CD4-positive, alpha-beta memory T cell (primary cell): ENCODE measurements around the gene SERF2. TPM values are rescaled to one million over a fixed set of nuclear protein-coding genes. Genes with fewer than 3 reads are reported as not detected.

ENCODE experiments used
- CTCF ChIA-PET: fragments of 350-600 bp; sonication (Branson Sonifier 250); formaldehyde crosslinking; loops from one replicate; lab custom pipeline; 2021; ENCODE audit warnings: inconsistent platforms; ENCODE audit not compliant: partially characterized antibody; lab: Charles Lee
- POLR2A ChIA-PET: fragments of 350-600 bp; sonication (Branson Sonifier 250); formaldehyde crosslinking; loops from one replicate; lab custom pipeline; 2021; ENCODE audit not compliant: partially characterized antibody; lab: Charles Lee
- DNase-seq, 5 donors: peaks; one replicate each; pipeline versions ENCODE4 v3.0.0 to v3.0.0-alpha.2; 2020 to 2022; ENCODE audit warnings: mixed read lengths in 1 of 5
- H3K27ac ChIP-seq: one replicate; pipeline ENCODE4 v1.7.0; 2013; ENCODE audit warnings: low read depth, low read length
- H3K27me3 ChIP-seq: 2 replicates; pipeline ENCODE4 v1.7.0; 2013; ENCODE audit warnings: mild to moderate bottlenecking, low read length, moderate library complexity; ENCODE audit not compliant: insufficient read depth
- H3K36me3 ChIP-seq: 2 replicates; pipeline ENCODE4 v1.7.0; 2013; ENCODE audit warnings: mild to moderate bottlenecking, low read length, moderate library complexity; ENCODE audit not compliant: insufficient read depth
- H3K4me1 ChIP-seq: 2 replicates; pipeline ENCODE4 v1.7.0; 2013; ENCODE audit warnings: mild to moderate bottlenecking, low read length, moderate library complexity; ENCODE audit not compliant: insufficient read depth
- H3K4me3 ChIP-seq, 2 donors: one replicate each; pipeline ENCODE4 v1.7.0; 2013; ENCODE audit warnings: low read length in 2 of 2, mild to moderate bottlenecking in 1 of 2
- H3K9me3 ChIP-seq, 2 donors: one replicate each; pipeline ENCODE4 v1.7.0; 2013; ENCODE audit warnings: low read length in 2 of 2, control low read depth in 1 of 2; ENCODE audit not compliant: control insufficient read depth in 1 of 2
- H3K27ac Mint-ChIP-seq, 7 donors: one replicate each; pipeline ENCODE4 v1.8.0; 2020 to 2021; ENCODE audit warnings: mixed read lengths in 7 of 7, mild to moderate bottlenecking in 6 of 7, inconsistent platforms in 3 of 7, moderate library complexity in 3 of 7
- H3K27me3 Mint-ChIP-seq, 2 donors: one replicate each; pipeline ENCODE4 v1.8.0; 2020 to 2021; ENCODE audit warnings: mixed read lengths in 2 of 2
- H3K36me3 Mint-ChIP-seq, 2 donors: one replicate each; pipeline ENCODE4 v1.8.0; 2020 to 2021; ENCODE audit warnings: mixed read lengths in 2 of 2, inconsistent platforms in 1 of 2, mild to moderate bottlenecking in 1 of 2
- H3K4me1 Mint-ChIP-seq, 4 donors: one replicate each; pipeline ENCODE4 v1.8.0; 2020 to 2021; ENCODE audit warnings: mixed read lengths in 4 of 4, mild to moderate bottlenecking in 1 of 4
- H3K4me3 Mint-ChIP-seq, 8 donors: one replicate each; pipeline ENCODE4 v1.8.0; 2020 to 2021; ENCODE audit warnings: mixed read lengths in 8 of 8, mild to moderate bottlenecking in 7 of 8, moderate library complexity in 6 of 8, inconsistent platforms in 3 of 8
- H3K9me3 Mint-ChIP-seq, 8 donors: one replicate each; pipeline ENCODE4 v1.8.0; 2020 to 2021; ENCODE audit warnings: mixed read lengths in 8 of 8, mild to moderate bottlenecking in 5 of 8, inconsistent platforms in 3 of 8, moderate library complexity in 1 of 8
- intact Hi-C: fragments of 100-400 bp; cut with micrococcal nuclease; formaldehyde crosslinking; loops from one replicate; pipeline ENCODE4 v1.15.1; 2023
- polyA plus RNA-seq, 2 donors: library from polyadenylated mRNA; unstranded; fragments of 300-500 nt; fragmentation: Illumina TruSeq; gene quantifications; one replicate each; pipeline ENCODE4 v1.2.3, GENCODE V29; 2021
- total RNA-seq, 2 experiments: library from RNA; stranded (reverse); gene quantifications; one replicate each; pipeline ENCODE4 v1.2.3, GENCODE V29; 2021

Gene SERF2
- total and polyA plus RNA-seq, 4 experiments from 2014 or later = 564 to 1,994 (median 1,135) TPM

DNA sequence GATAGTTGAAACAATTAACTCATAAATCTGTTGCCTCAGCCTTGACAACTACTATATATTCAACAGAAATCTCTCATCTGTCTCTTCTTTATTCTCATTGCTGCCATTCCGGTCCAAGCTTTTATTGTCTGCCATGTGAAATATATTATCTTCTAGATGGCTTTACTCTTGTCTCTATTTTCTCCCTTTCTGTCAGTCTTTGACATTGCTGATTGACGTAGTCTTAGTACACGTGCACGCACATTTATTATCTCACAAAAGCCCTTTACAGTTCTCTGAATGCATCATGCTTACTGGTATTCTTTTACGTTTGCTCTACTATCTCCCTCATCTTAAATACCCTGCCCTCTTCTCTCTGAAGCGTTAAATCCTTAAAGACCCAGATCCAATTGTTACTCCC lies 40.2 kb upstream of the SERF2 start:
- no peaks in the 10 kb centered on the region for H3K27me3 ChIP-seq
- no peak for DNase-seq
- no peak overlapping the region for H3K4me3 ChIP-seq
- Mint-ChIP-seq H3K36me3 (peaks cover 18 to 48% of the 10 kb centered on the region in 2 donors), H3K4me3 (peak overlapping the region in 7 of 8 donors; percentile 2 to 87 (median 52)), H3K4me1 (peaks cover 27 to 67% (median 47%) of the 10 kb centered on the region in 4 donors), H3K27me3 (no peaks in the 10 kb centered on the region), H3K27ac (peak overlapping the region; percentile 18 to 96 (median 44)), H3K9me3 (peaks cover 0 to under 1% (median 0%) of the 10 kb centered on the region in 8 donors)
- peaks cover 66% of the 10 kb centered on the region for H3K4me1 ChIP-seq
- H3K9me3 ChIP-seq = no peaks in the 10 kb centered on the region
- no peak overlapping the region for H3K27ac ChIP-seq
- intact Hi-C loops = no loop called here
- H3K36me3 ChIP-seq = peaks cover 34% of the 10 kb centered on the region
- CTCF ChIA-PET = interaction anchor here (5.5 kb wide), 1 partner anchor 26 kb away, joined by 26 read pairs; the partner anchor contains the start of gene ELL3
- POLR2A ChIA-PET = interaction anchor here (2.1 kb wide), 1 partner anchor 41 kb away, joined by 9 read pairs; the partner anchor contains the start of gene SERF2

- intact Hi-C loops = no loop called here
- H3K4me1 Mint-ChIP-seq = peaks cover 0 to 4% (median under 1%) of the 10 kb centered on the region in 4 donors
These were observed 29.3 kb upstream of the SERF2 start for GRCh38 chr15:43762824-43763223.

GRCh38 chr15:43763819-43764446 lies 28.2 kb upstream of the SERF2 start:
- no peak for DNase-seq
- Histone ChIP-seq H3K36me3 (peaks cover 61% of the 10 kb centered on the region), H3K4me1 (no peaks in the 10 kb centered on the region), H3K27me3 (no peaks in the 10 kb centered on the region), H3K4me3 (no peak overlapping the region), H3K27ac (no peak overlapping the region), H3K9me3 (no peaks in the 10 kb centered on the region)
- ChIA-PET POLR2A (interaction anchor here (1.1 to 1.7 kb wide), 2 partner anchors 11 kb away, joined by 3 to 6 read pairs; no protein-coding TSS in a partner anchor), CTCF (interaction anchor here (2.3 kb wide), 1 partner anchor 10 kb away, joined by 5 read pairs; no protein-coding TSS in a partner anchor)
- peak overlapping the region in 6 of 7 donors; percentile 16 to 83 (median 38) for H3K27ac Mint-ChIP-seq
- peaks cover 0 to 4% (median 0%) of the 10 kb centered on the region in 4 donors for H3K4me1 Mint-ChIP-seq
- no peaks in the 10 kb centered on the region for H3K9me3 Mint-ChIP-seq
- intact Hi-C loops = no loop called here
- no peaks in the 10 kb centered on the region for H3K27me3 Mint-ChIP-seq
- no peak overlapping the region for H3K4me3 Mint-ChIP-seq
- peaks cover 42 to 72% of the 10 kb centered on the region in 2 donors for H3K36me3 Mint-ChIP-seq

More at GRCh38 chr15:43762824-43763223, 29.3 kb upstream of the SERF2 start:
- H3K27ac ChIP-seq = no peak overlapping the region
- H3K9me3 ChIP-seq = no peaks in the 10 kb centered on the region
- no peaks in the 10 kb centered on the region for H3K4me1 ChIP-seq
- H3K4me3 Mint-ChIP-seq = no peak overlapping the region
- ChIA-PET POLR2A (no interaction called here), CTCF (no interaction called here)
- H3K36me3 Mint-ChIP-seq = peaks cover 44 to 63% of the 10 kb centered on the region in 2 donors
- DNase-seq = no peak
- H3K27me3 Mint-ChIP-seq = no peaks in the 10 kb centered on the region
- no peaks in the 10 kb centered on the region for H3K27me3 ChIP-seq
- H3K27ac Mint-ChIP-seq = peak overlapping the region in 3 of 7 donors; percentile 11 to 64 (median 36)
- peaks cover 59% of the 10 kb centered on the region for H3K36me3 ChIP-seq
- no peak overlapping the region for H3K4me3 ChIP-seq
- H3K9me3 Mint-ChIP-seq = no peaks in the 10 kb centered on the region

- Mint-ChIP-seq H3K9me3 (no peaks in the 10 kb centered on the region), H3K4me1 (peaks cover 0 to 7% (median 2%) of the 10 kb centered on the region in 4 donors), H3K27me3 (no peaks in the 10 kb centered on the region), H3K36me3 (peaks cover 38 to 82% of the 10 kb centered on the region in 2 donors), H3K27ac (peak overlapping the region in 6 of 7 donors; percentile 6 to 79 (median 60)), H3K4me3 (no peak overlapping the region)
- no peak overlapping the region for H3K27ac ChIP-seq
- H3K4me1 ChIP-seq = no peaks in the 10 kb centered on the region
- peak; percentile 50 to 59 (median 55) for DNase-seq
- POLR2A ChIA-PET = interaction anchor here (0.9 to 1.7 kb wide), 3 partner anchors 14 to 31 kb away, joined by 3 to 9 read pairs (median 3); partner anchors contain the start of genes HYPK and SERINC4
- peaks cover 72% of the 10 kb centered on the region for H3K36me3 ChIP-seq
- no peaks in the 10 kb centered on the region for H3K9me3 ChIP-seq
- H3K4me3 ChIP-seq = no peak overlapping the region
- intact Hi-C loops = loop anchor here (1.0 to 2.0 kb wide), 2 partner anchors 8 to 23 kb away; partner anchors contain the start of gene PDIA3
- CTCF ChIA-PET = interaction anchor here (0.6 to 2.2 kb wide), 11 partner anchors 7 to 985 kb away, joined by 3 to 15 read pairs (median 5); partner anchors contain the start of genes ELL3, HYPK, SERF2 and SERINC4
- H3K27me3 ChIP-seq = no peaks in the 10 kb centered on the region
These were observed 22.4 kb upstream of the SERF2 start for GRCh38 chr15:43769584-43770228.

DNA sequence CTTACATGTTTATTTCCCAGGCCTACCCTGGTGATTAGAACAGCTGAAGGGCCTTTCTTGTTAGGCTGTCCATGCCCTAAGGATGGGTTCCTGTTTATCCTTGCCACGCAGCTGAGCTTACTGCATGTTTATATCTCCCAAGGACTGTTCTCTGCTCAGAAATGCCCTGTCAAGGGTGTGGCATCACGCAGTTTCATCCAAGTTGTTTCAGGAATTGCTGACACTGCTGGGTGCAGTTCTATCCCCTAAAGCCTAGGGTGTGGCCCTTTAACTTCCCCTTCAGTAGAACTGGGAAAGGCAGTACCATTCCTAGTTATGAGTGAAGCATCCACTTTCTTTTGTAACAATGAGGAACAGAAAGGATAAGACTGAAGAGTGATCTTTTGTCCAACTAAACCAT lies 20.3 kb upstream of the SERF2 start:
- Histone ChIP-seq H3K4me1 (peaks cover 6% of the 10 kb centered on the region), H3K9me3 (no peaks in the 10 kb centered on the region), H3K27me3 (no peaks in the 10 kb centered on the region), H3K36me3 (peaks cover 51% of the 10 kb centered on the region), H3K27ac (no peak overlapping the region), H3K4me3 (no peak overlapping the region)
- ChIA-PET CTCF (interaction anchor here (1.0 to 2.2 kb wide), 3 partner anchors 11 to 29 kb away, joined by 4 to 10 read pairs (median 5); no protein-coding TSS in a partner anchor), POLR2A (interaction anchor here (1.5 to 1.8 kb wide), 3 partner anchors 21 to 26 kb away, joined by 4 to 7 read pairs (median 6); partner anchors contain the start of genes PDIA3 and SERF2)
- Mint-ChIP-seq H3K4me3 (no peak overlapping the region), H3K27ac (peak overlapping the region in 4 of 7 donors; percentile 9 to 63 (median 40)), H3K4me1 (peaks cover 2 to 13% (median 4%) of the 10 kb centered on the region in 4 donors), H3K9me3 (no peaks in the 10 kb centered on the region), H3K36me3 (peaks cover 32 to 65% of the 10 kb centered on the region in 2 donors), H3K27me3 (no peaks in the 10 kb centered on the region)
- no peak for DNase-seq
- intact Hi-C loops = no loop called here

GRCh38 chr15:43772624-43773023 lies 19.5 kb upstream of the SERF2 start:
- H3K27me3 ChIP-seq = no peaks in the 10 kb centered on the region
- no peak overlapping the region for H3K27ac ChIP-seq
- no peaks in the 10 kb centered on the region for H3K9me3 ChIP-seq
- H3K4me1 ChIP-seq = peaks cover 8% of the 10 kb centered on the region
- intact Hi-C loops = no loop called here
- Mint-ChIP-seq H3K4me3 (no peak overlapping the region), H3K27me3 (no peaks in the 10 kb centered on the region), H3K4me1 (peaks cover 5 to 20% (median 9%) of the 10 kb centered on the region in 4 donors), H3K9me3 (no peaks in the 10 kb centered on the region), H3K27ac (peak overlapping the region in 1 of 7 donors; percentile 63), H3K36me3 (peaks cover 32 to 67% of the 10 kb centered on the region in 2 donors)
- DNase-seq = no peak
- no peak overlapping the region for H3K4me3 ChIP-seq
- POLR2A ChIA-PET = interaction anchor here (1.7 kb wide), 1 partner anchor 26 kb away, joined by 4 read pairs; the partner anchor contains the start of gene PDIA3
- CTCF ChIA-PET = interaction anchor here (1.5 kb wide), 1 partner anchor 11 kb away, joined by 4 read pairs; no protein-coding TSS in a partner anchor
- H3K36me3 ChIP-seq = peaks cover 50% of the 10 kb centered on the region
